HG02938 (cell line): ENCODE results near the gene CEP83.
A peak's percentile ranks its signal among the peaks of the same experiment; 100 is the strongest.
"Not testable (repeated sequence)": the region's sequence is repeated elsewhere in the genome, so short reads cannot be mapped to it uniquely, and the experiment has no call there.

Source experiments
- ATAC-seq: cut with Tn5 transposase; IDR thresholded peaks from one replicate; pipeline ENCODE4 v1.9.1; 2021; ENCODE audit warnings: mild to moderate bottlenecking, moderate library complexity; ENCODE audit not compliant: unreplicated experiment

Gene CEP83

GRCh38 chr12:94435511-94435927 lies 24.1 kb downstream of the CEP83 start:
- peak; percentile 71 for ATAC-seq

GRCh38 chr12:94434171-94434570 lies 25.5 kb downstream of the CEP83 start:
- no peak for ATAC-seq

GRCh38 chr12:94433744-94434143 lies 25.9 kb downstream of the CEP83 start:
- ATAC-seq: no peak

GRCh38 chr12:94430304-94430703 lies 29.4 kb downstream of the CEP83 start:
- no peak for ATAC-seq

GRCh38 chr12:94429633-94430032 lies 30.0 kb downstream of the CEP83 start:
- ATAC-seq: no peak

GRCh38 chr12:94429191-94429590 lies 30.5 kb downstream of the CEP83 start:
- no peak for ATAC-seq

- no peak for ATAC-seq
Observed at GRCh38 chr12:94427501-94428381, 31.9 kb downstream of the CEP83 start.

GRCh38 chr12:94426049-94426448 lies 33.6 kb downstream of the CEP83 start:
- no peak for ATAC-seq

- not testable (repeated sequence) for ATAC-seq
Observed at GRCh38 chr12:94424830-94425229, 34.8 kb downstream of the CEP83 start.

- no peak for ATAC-seq
Observed at GRCh38 chr12:94421868-94422740, 37.6 kb downstream of the CEP83 start.

GRCh38 chr12:94418517-94418916 lies 41.1 kb downstream of the CEP83 start:
- ATAC-seq: no peak

- ATAC-seq: no peak
Observed at GRCh38 chr12:94416613-94417012, 43.1 kb downstream of the CEP83 start.

GRCh38 chr12:94415066-94415465 lies 44.6 kb downstream of the CEP83 start:
- no peak for ATAC-seq

- peak; percentile 94 for ATAC-seq
Observed at GRCh38 chr12:94405413-94406116, 54.1 kb downstream of the CEP83 start.

GRCh38 chr12:94404854-94405253 lies 54.8 kb downstream of the CEP83 start:
- ATAC-seq: no peak

GRCh38 chr12:94401326-94401725 lies 58.3 kb downstream of the CEP83 start:
- ATAC-seq: no peak

GRCh38 chr12:94398685-94399084 lies 61.0 kb downstream of the CEP83 start:
- ATAC-seq: not testable (repeated sequence)

GRCh38 chr12:94397401-94397800 lies 62.3 kb downstream of the CEP83 start:
- ATAC-seq: no peak

GRCh38 chr12:94396014-94396413 lies 63.7 kb downstream of the CEP83 start:
- ATAC-seq: not testable (repeated sequence)

- ATAC-seq: no peak
Observed at GRCh38 chr12:94390130-94390485, 69.6 kb downstream of the CEP83 start.

- ATAC-seq: not testable (repeated sequence)
Observed at GRCh38 chr12:94389482-94390129, 70.1 kb downstream of the CEP83 start.
